Measurements from ENCODE around the gene RIPK4.

The RIPK4 gene

GRCh38 chr21:41765420-41765821, 1.4 kb downstream of the RIPK4 start:
- no peak for DNase-seq (ENCODE audit: low read depth)
- H3K4me3 ChIP-seq (ENCODE audit: low read depth, low read length): no peak overlapping the region
- no peak for TF ChIP-seq CTCF (IDR thresholded peaks at IDR 0.05; ENCODE audit: insufficient read depth, low read depth, low read length, missing control alignments)

- DNase-seq (ENCODE audit: low read depth): no peak
- TF ChIP-seq CTCF (IDR thresholded peaks at IDR 0.05; ENCODE audit: insufficient read depth, low read depth, low read length, missing control alignments): no peak
- H3K4me3 ChIP-seq (ENCODE audit: low read depth, low read length): no peak overlapping the region
Measured at GRCh38 chr21:41764558-41765419, 2.1 kb downstream of the RIPK4 start.

GRCh38 chr21:41763996-41764395, 2.9 kb downstream of the RIPK4 start:
- TF ChIP-seq CTCF (IDR thresholded peaks at IDR 0.05; ENCODE audit: insufficient read depth, low read depth, low read length, missing control alignments): no peak
- H3K4me3 ChIP-seq (ENCODE audit: low read depth, low read length): no peak overlapping the region
- DNase-seq (ENCODE audit: low read depth): no peak

- DNase-seq (ENCODE audit: low read depth): no peak
- no peak for TF ChIP-seq CTCF (IDR thresholded peaks at IDR 0.05; ENCODE audit: insufficient read depth, low read depth, low read length, missing control alignments)
- H3K4me3 ChIP-seq (ENCODE audit: low read depth, low read length): no peak overlapping the region
Measured at GRCh38 chr21:41763398-41763931, 3.4 kb downstream of the RIPK4 start.

- no peak for DNase-seq (ENCODE audit: low read depth)
- H3K4me3 ChIP-seq (ENCODE audit: low read depth, low read length): no peak overlapping the region
- no peak for TF ChIP-seq CTCF (IDR thresholded peaks at IDR 0.05; ENCODE audit: insufficient read depth, low read depth, low read length, missing control alignments)
Measured at GRCh38 chr21:41762753-41763152, 4.1 kb downstream of the RIPK4 start.

- TF ChIP-seq CTCF (IDR thresholded peaks at IDR 0.05; ENCODE audit: insufficient read depth, low read depth, low read length, missing control alignments): no peak
- no peak overlapping the region for H3K4me3 ChIP-seq (ENCODE audit: low read depth, low read length)
- no peak for DNase-seq (ENCODE audit: low read depth)
Measured at GRCh38 chr21:41761934-41762635, 4.8 kb downstream of the RIPK4 start.

Data from GM12865 (cell line).